NOMO-1 (cell line): ENCODE data around the gene HSPB9.

Source experiments
- DNase-seq, 2 experiments: peaks; one replicate each; lab custom pipeline; 2025; ENCODE audit not compliant: unreplicated experiment in 2 of 2; lab: John Stamatoyannopoulos, UW

The HSPB9 gene

DNA sequence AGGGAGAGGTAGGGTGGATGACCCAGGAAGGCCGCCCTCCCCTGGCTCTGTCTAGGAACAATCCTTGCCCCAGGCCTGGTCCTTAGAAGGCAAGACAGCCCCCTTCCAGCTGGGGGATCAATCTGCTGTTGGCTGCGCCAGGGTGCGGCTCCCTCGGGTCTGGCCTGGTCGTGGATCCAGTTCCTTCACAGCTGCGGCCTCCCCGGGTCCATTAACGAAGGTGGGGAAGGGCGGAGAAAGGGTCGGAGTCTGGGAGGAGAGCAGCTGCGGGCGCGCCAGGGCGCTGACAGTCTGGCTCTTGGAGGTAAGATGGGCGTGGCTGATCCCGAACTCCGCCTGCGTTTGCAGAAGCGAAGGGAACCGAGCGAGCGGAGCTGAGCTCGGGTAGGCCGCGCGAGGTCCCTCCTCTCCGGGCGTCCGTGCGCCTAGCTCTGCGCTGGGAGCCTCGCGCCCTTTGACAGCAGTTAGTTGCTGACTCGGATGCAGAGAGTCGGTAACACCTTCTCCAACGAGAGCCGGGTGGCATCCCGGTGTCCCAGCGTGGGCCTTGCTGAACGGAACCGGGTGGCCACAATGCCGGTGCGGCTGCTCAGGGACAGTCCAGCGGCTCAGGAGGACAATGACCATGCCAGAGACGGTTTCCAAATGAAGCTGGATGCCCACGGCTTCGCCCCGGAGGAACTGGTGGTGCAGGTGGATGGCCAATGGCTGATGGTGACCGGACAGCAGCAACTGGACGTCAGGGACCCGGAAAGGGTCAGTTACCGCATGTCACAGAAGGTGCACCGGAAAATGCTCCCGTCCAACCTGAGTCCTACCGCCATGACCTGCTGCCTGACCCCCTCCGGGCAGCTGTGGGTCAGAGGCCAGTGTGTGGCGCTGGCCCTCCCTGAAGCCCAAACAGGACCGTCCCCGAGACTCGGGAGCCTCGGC is at the start of gene HSPB9:
HSPB9 (plus strand) TSS at position 434 of the 933 bp plus-strand sequence; CDS start at position 481, 47 bp downstream.
- no peak for DNase-seq

- no peak for DNase-seq
Measured at GRCh38 chr17:42075789-42076188, 46.8 kb upstream of the HSPB9 start.

- DNase-seq, result no peak
Measured at GRCh38 chr17:42076797-42077559, 45.6 kb upstream of the HSPB9 start.

DNA sequence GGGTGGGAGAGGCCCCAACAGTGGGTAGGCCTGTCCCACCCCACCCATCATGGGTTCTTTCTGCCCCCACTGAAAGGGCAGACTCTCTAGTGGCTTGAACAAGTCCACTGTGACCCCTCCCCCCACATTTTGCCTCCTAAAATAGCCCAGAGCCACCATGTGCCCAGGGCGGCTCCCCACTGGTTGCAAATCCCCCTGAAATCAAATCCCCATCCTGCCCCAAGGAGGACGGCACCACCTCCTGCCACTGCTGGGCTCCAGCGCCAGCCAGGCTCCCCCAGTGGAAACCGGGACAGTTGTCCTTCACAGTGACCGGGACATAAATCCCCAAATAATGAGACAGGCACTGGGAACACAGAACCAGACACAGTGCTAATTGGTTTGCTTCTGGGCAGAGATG is 44.8 kb upstream of the HSPB9 start:
- DNase-seq, result no peak

DNA sequence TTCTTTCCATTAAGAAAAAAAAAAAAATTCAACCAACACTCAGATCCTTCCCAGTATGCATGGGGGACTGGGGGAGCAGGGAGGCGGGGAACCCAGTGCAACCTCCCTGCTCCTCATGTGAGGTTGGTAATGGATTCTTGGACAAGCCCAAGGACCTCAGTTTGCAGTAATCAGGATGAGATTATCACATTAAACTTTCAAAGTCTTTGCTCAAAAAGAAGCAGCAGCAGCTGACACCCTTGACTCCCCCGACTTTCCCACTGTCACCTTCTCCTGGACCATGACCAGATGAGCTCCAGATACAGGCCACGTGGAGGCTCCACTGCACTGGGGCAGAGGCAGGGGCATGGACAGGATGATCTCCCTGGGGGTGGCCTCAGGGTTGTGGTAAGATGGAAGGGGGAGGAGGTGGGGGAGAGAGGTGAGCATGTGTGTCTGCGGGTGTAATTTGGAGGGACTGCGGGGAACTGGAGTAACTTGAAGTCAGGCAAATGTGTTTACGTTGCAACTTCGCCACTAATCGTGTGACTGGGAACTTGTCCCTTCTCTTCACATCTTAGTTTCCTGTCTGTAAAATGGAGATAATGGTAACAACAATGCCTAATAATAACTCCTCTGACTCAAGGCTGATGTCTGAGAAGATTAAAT is 44.1 kb upstream of the HSPB9 start:
- no peak for DNase-seq

GRCh38 chr17:42079541-42079940 is 43.1 kb upstream of the HSPB9 start:
- DNase-seq, result no peak

DNA sequence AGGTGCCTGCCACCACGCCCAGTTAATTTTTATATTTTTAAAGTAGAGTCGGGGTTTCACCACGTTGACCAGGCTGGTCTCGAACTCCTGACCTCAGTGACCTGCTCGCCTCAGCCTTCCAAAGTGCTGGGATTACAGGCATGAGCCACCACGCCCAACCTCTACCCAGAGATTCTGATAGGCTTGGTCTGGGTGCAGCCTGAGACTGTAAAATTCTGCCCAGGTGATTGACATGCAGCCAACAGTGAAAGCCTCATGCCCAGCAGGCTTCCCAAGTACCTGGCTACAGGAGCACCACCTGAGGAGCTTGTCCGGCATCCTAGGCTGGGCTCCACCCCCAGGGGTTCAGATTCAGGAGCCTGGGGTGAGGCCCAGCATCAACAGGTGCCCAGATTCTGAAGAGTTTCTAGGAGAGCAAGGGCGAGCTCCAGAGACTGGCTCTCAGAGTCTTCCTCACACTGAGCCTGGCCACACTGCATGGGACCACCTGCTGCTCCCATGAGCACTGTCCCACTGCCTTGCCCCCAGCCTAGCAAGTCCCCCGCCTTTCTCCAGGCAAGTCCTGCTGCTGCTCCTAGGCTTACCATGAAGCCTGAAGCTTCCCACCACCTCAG is 41.0 kb upstream of the HSPB9 start:
- DNase-seq, result no peak

- no peak for DNase-seq
Measured at GRCh38 chr17:42087042-42087701, 35.4 kb upstream of the HSPB9 start.

DNA sequence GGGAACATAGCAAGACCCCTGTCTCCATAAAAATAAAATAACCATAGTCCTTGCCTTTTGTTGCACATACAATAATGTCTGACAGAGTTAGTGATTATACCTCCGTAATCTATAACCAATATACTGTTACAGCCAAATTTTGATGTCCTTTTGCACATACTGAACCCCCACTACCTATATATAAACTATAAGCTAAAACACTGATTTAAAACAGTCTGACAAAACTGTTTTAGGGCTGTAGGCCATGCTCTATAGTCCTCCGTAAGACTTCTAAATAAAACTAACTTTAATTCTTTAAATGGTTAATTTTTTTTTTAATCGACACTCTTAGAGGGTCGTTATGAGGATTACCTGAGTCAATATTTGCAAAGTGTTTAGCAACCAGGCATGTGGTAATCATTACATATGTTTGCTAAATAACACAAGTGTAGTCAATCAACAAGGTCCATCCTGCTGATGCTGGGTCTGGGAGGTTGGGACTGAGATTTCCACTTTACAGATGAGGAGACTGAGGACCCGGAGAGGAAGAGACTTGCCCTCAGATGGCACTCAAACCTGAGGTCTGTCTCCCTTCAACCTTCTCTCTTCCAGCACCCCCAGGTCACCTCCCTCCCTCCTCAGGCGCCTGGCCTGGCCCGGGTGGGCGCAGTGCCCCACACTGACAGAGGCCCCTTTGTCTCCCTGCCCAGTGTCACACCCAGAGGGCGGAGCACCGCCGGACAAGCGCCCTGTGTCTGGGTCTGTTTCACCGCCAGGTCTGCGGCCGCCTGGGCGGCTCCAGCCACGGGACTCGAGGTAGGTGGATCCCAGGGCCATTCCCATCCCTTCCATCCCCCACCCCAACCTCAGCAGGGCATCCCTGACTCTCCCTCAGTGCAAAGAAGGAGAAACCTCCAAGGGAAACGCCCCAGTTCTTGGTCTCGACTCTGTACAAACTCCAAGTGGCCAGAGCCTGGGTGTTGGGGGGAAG is 34.6 kb upstream of the HSPB9 start:
- DNase-seq, result no peak

- DNase-seq, result no peak
Measured at GRCh38 chr17:42088736-42089135, 33.9 kb upstream of the HSPB9 start.

- no peak for DNase-seq
Measured at GRCh38 chr17:42090964-42091790, 31.4 kb upstream of the HSPB9 start.

DNA sequence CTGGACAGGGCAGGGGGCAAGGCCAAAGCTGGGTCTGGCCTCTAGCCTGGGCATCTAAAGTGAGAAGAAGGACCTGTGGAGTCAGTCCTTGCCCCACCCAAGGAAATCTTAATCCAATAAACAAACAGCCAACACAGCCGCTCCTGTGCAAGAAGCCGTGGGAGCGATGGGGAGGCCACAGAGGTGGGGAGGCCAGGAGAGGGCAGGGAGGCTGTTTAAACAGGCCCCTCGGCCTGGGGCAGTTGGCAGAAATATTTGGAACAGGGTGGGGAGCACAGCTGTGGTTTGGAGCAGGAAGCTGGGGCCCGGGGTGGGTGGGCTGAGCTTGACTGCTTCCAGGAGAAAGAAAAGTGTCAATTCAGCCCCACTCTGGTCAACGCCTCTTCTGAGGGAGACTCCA is 29.7 kb upstream of the HSPB9 start:
- DNase-seq, result no peak

- no peak for DNase-seq
Measured at GRCh38 chr17:42094375-42095069, 28.1 kb upstream of the HSPB9 start.

- DNase-seq, result no peak
Measured at GRCh38 chr17:42096360-42097111, 26.1 kb upstream of the HSPB9 start.

- DNase-seq, result no peak
Measured at GRCh38 chr17:42097691-42098631, 24.6 kb upstream of the HSPB9 start, which contains the start of gene ZNF385C. Gene ZNF385C (minus strand): TSS chr17:42098473. CDS start chr17:42063056, 35,417 bp downstream.
